K562 (cell line): ENCODE measurements around the gene PPP1CA. TPM values are rescaled to one million over a fixed set of nuclear protein-coding genes. Genes with fewer than 3 reads are reported as not detected.

Experiments
- E2F6 ChIP-seq, 2 experiments: IDR thresholded peaks; 2 replicates each; pipeline ENCODE4 v1.6.1; 2011; ENCODE audit warnings: borderline replicate concordance in 1 of 2, control low read depth in 1 of 2, low read depth in 1 of 2, low read length in 1 of 2, mild to moderate bottlenecking in 1 of 2, mixed read lengths in 1 of 2, moderate library complexity in 1 of 2; ENCODE audit not compliant: insufficient read depth in 1 of 2, insufficient read length in 1 of 2, poor library complexity in 1 of 2, severe bottlenecking in 1 of 2; ENCODE audit errors: extremely low read depth in 1 of 2
- ELF1 ChIP-seq: fragments of 200-800 bp; sonication (Bioruptor generic); IDR thresholded peaks from 2 replicates; pipeline ENCODE4 v1.6.1; 2016; ENCODE audit warnings: missing genetic modification characterization, missing compliant biosample characterization
- HMGXB4 ChIP-seq: sonication (generic); formaldehyde crosslinking; IDR thresholded peaks from 2 replicates; pipeline ENCODE4 v1.8.1; 2023; ENCODE audit warnings: mild to moderate bottlenecking, missing genetic modification reagents
- KHSRP ChIP-seq: fragments of 450-650 bp; IDR thresholded peaks from 2 replicates; pipeline ENCODE4 v1.6.1; 2017
- MAFG ChIP-seq: fragments of 450-650 bp; conservative IDR thresholded peaks from 2 replicates; pipeline ENCODE4 v1.6.1; 2016; ENCODE audit warnings: missing genetic modification characterization, missing compliant biosample characterization
- MBD2 ChIP-seq: sonication (generic); IDR thresholded peaks from 2 replicates; pipeline ENCODE4 v1.6.1; 2016; ENCODE audit warnings: low read depth, borderline replicate concordance
- MGA ChIP-seq: fragments of 450-650 bp; IDR thresholded peaks from 2 replicates; pipeline ENCODE4 v1.6.1; 2016; ENCODE audit warnings: mild to moderate bottlenecking, moderate library complexity
- ZBTB34 ChIP-seq: fragments of 250-450 bp; sonication (Bioruptor Pico); IDR thresholded peaks from 2 replicates; pipeline ENCODE4 v1.8.0; 2021; ENCODE audit warnings: mild to moderate bottlenecking, moderate library complexity
- ZBTB7A ChIP-seq: IDR thresholded peaks from 2 replicates; pipeline ENCODE4 v1.6.1; 2011; ENCODE audit warnings: low read depth, mild to moderate bottlenecking, low read length, moderate library complexity, borderline replicate concordance; ENCODE audit not compliant: control insufficient read depth
- ZNF778 ChIP-seq: fragments of 450-650 bp; formaldehyde crosslinking; IDR thresholded peaks from 2 replicates; pipeline ENCODE4 v1.4.0; 2020; ENCODE audit warnings: mild to moderate bottlenecking, moderate library complexity
- polyA plus RNA-seq, 8 experiments: library from polyadenylated mRNA; depleted of rRNA in 4 of 8; stranded (reverse) in 5 of 8; unstranded in 3 of 8; fragments of >200 nt; fragmentation: Nextera tagmentation in 2 of 8; fragmentation: Illumina TruSeq in 1 of 8; extraction: Ambion mirVana in 2 of 8; extraction: Trizol in 1 of 8; gene quantifications; 2 replicates each; pipeline versions ENCODE4 v1.2.1 to v1.2.3, GENCODE V29; 2011 to 2014; ENCODE audit warnings: inconsistent platforms in 1 of 8, missing spikeins in 1 of 8
- total RNA-seq, 7 experiments: library from RNA; depleted of rRNA in 6 of 7; stranded (reverse); fragments of >200 nt in 6 of 7; fragmentation: Illumina TruSeq in 2 of 7; extraction: Trizol in 2 of 7; gene quantifications; 2 replicates each; pipeline versions ENCODE4 v1.2.1 to v1.2.3, GENCODE V29; 2011 to 2021; ENCODE audit warnings: low replicate concordance in 1 of 7

PPP1CA gene
- total and polyA plus RNA-seq, 9 of the 15 experiments (the other 6 are each of a cell fraction or from before 2014, with no cell fraction given), result 18.2 to 242 (median 188) TPM

GRCh38 chr11:67372321-67372992 is 29.2 kb downstream of the PPP1CA start (continued):
- TF ChIP-seq ZBTB7A (peak; percentile 80; the same call in 1 of the 2 replicates), KHSRP (no peak), ZBTB34 (CRISPR knock-in tag) (no peak), MGA (peak; percentile 32; the same call in 1 of the 2 replicates), MAFG (tag) (no peak), MBD2 (0 out of 2 replicates have a peak, but pooled peaks have one; percentile 10), HMGXB4 (0 out of 2 replicates have a peak, but pooled peaks have one; percentile 31), E2F6 (IDR thresholded peaks at IDR 0.05; ENCODE audit: borderline replicate concordance in 1 of 2, extremely low read depth in 1 of 2, insufficient read depth in 1 of 2, insufficient read length in 1 of 2, low read depth in 1 of 2, low read length in 1 of 2, poor library complexity in 1 of 2, severe bottlenecking in 1 of 2) (peak in 1 of 2 experiments; percentile 51), ELF1 (0 out of 2 replicates have a peak, but pooled peaks have one; percentile 37), ZNF778 (CRISPR knock-in tag) (no peak)
